HL-60 (cell line): ENCODE measurements around the gene SLC35D3.

Experiments used
- DNase-seq, 2 experiments: peaks; one replicate each; pipeline ENCODE4 v3.0.0-alpha.2; 2010 to 2020; ENCODE audit warnings: low read depth in 1 of 2, low spot score in 1 of 2
- H3K27ac ChIP-seq: fragments of 250-450 bp; sonication (Bioruptor Pico); replicated peaks from 2 replicates; pipeline ENCODE4 v1.5.1; 2020; ENCODE audit warnings: mild to moderate bottlenecking, moderate library complexity
- H3K27me3 ChIP-seq: fragments of 250-450 bp; sonication (Bioruptor Pico); 2 replicates; pipeline ENCODE4 v1.5.1; 2021; ENCODE audit warnings: mild to moderate bottlenecking, moderate library complexity; ENCODE audit not compliant: insufficient read depth, poor library complexity, severe bottlenecking
- H3K4me3 ChIP-seq: replicated peaks from 2 replicates; pipeline ENCODE4 v1.5.1; 2011; ENCODE audit warnings: mild to moderate bottlenecking, control low read depth, low read length; ENCODE audit not compliant: insufficient read depth
- CTCF ChIP-seq: IDR thresholded peaks from one replicate; pipeline ENCODE4 v1.5.1; 2011; ENCODE audit warnings: low read length, control low read depth, inconsistent platforms; ENCODE audit not compliant: insufficient read depth
- GABPA ChIP-seq: IDR thresholded peaks from 2 replicates; pipeline ENCODE4 v1.6.1; 2012; ENCODE audit warnings: low read depth
- POLR2AphosphoS5 ChIP-seq: IDR thresholded peaks from 2 replicates; pipeline ENCODE4 v1.6.1; 2012; ENCODE audit warnings: low read depth
- SPI1 ChIP-seq: IDR thresholded peaks from 2 replicates; pipeline ENCODE4 v1.6.1; 2012; ENCODE audit warnings: low read depth, mild to moderate bottlenecking, borderline replicate concordance
- TF ChIP-seq, protein P1 (sequence below): IDR thresholded peaks from 2 replicates; pipeline ENCODE4 v1.6.1; 2012; ENCODE audit warnings: low read depth; ENCODE audit not compliant: insufficient replicate concordance

SLC35D3 gene

DNA sequence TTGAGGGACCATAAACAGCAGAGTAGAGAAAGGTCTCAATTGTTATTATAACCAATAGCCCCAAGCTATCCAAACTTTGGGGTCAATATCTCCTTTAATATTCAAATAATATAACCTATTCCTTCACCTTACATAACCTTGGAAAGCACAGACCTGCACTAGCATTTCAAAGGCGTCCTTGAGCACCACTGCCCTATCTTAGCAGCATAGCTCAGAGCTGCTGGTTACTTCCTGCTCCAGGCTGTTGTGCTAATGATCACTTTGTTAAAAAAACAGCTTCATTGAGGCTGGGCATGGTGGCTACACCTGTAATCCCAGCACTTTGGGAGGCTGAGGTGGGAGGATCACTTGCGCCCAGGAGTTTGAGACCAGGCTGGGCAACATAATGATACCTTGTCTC is 10.5 kb downstream of the SLC35D3 start:
- Histone ChIP-seq H3K27ac (no peak overlapping the region), H3K4me3 (no peak overlapping the region), H3K27me3 (peaks cover 9% of the 10 kb centered on the region)
- DNase-seq, result no peak
- TF ChIP-seq CTCF (no peak), GABPA (no peak), POLR2AphosphoS5 (no peak), SPI1 (no peak)
- TF ChIP-seq, protein P1, sequence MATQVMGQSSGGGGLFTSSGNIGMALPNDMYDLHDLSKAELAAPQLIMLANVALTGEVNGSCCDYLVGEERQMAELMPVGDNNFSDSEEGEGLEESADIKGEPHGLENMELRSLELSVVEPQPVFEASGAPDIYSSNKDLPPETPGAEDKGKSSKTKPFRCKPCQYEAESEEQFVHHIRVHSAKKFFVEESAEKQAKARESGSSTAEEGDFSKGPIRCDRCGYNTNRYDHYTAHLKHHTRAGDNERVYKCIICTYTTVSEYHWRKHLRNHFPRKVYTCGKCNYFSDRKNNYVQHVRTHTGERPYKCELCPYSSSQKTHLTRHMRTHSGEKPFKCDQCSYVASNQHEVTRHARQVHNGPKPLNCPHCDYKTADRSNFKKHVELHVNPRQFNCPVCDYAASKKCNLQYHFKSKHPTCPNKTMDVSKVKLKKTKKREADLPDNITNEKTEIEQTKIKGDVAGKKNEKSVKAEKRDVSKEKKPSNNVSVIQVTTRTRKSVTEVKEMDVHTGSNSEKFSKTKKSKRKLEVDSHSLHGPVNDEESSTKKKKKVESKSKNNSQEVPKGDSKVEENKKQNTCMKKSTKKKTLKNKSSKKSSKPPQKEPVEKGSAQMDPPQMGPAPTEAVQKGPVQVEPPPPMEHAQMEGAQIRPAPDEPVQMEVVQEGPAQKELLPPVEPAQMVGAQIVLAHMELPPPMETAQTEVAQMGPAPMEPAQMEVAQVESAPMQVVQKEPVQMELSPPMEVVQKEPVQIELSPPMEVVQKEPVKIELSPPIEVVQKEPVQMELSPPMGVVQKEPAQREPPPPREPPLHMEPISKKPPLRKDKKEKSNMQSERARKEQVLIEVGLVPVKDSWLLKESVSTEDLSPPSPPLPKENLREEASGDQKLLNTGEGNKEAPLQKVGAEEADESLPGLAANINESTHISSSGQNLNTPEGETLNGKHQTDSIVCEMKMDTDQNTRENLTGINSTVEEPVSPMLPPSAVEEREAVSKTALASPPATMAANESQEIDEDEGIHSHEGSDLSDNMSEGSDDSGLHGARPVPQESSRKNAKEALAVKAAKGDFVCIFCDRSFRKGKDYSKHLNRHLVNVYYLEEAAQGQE, result no peak

GRCh38 chr6:136945072-136945471 is 23.0 kb downstream of the SLC35D3 start:
- H3K27ac ChIP-seq, result no peak overlapping the region
- TF ChIP-seq POLR2AphosphoS5 (no peak), GABPA (no peak), SPI1 (no peak), CTCF (no peak)
- TF ChIP-seq, protein P1, result no peak
- DNase-seq, result no peak
- peaks cover 3% of the 10 kb centered on the region for H3K27me3 ChIP-seq
- H3K4me3 ChIP-seq, result no peak overlapping the region

- DNase-seq, result no peak
- Histone ChIP-seq H3K4me3 (no peak overlapping the region), H3K27ac (no peak overlapping the region), H3K27me3 (peaks cover 3% of the 10 kb centered on the region)
- no peak for TF ChIP-seq POLR2AphosphoS5
- TF ChIP-seq, protein P1, result no peak
- no peak for TF ChIP-seq SPI1
- no peak for TF ChIP-seq GABPA
- no peak for TF ChIP-seq CTCF
Observed at GRCh38 chr6:136945711-136946121, 23.6 kb downstream of the SLC35D3 start.
